ENCODE results near the gene COPA.

COPA gene

GRCh38 chr1:160251011-160251410 lies 92.0 kb downstream of the COPA start:
- Histone ChIP-seq H3K4me3 (no peak overlapping the region), H3K27ac (no peak overlapping the region)

GRCh38 chr1:160247053-160247452 lies 96.0 kb downstream of the COPA start:
- Histone ChIP-seq H3K4me3 (no peak overlapping the region), H3K27ac (no peak overlapping the region)

GRCh38 chr1:160245434-160245833 lies 97.6 kb downstream of the COPA start:
- Histone ChIP-seq H3K4me3 (no peak overlapping the region), H3K27ac (peak overlapping the region in 1 of 21 experiments; percentile 11)

GRCh38 chr1:160244209-160244608 lies 98.8 kb downstream of the COPA start:
- no peak overlapping the region for H3K27ac ChIP-seq
- H3K4me3 ChIP-seq: no peak overlapping the region

GRCh38 chr1:160243767-160244166 lies 99.3 kb downstream of the COPA start:
- H3K27ac ChIP-seq: no peak overlapping the region
- H3K4me3 ChIP-seq: no peak overlapping the region

- Histone ChIP-seq H3K4me3 (no peak overlapping the region), H3K27ac (no peak overlapping the region)
Observed at GRCh38 chr1:160239582-160240299, 103.3 kb downstream of the COPA start.
